CD4-positive, alpha-beta T cell treated with Interleukin-12 subunit alpha and Interleukin-12 subunit beta, for 1 hour (primary cell): Measurements from ENCODE around the gene UBE2E1.

Source experiments
- DNase-seq: peaks from one replicate; pipeline ENCODE4 v3.0.0-alpha.2; 2020

UBE2E1 gene

GRCh38 chr3:23923786-23924185 lies 118.0 kb downstream of the UBE2E1 start:
- no peak for DNase-seq

GRCh38 chr3:23926246-23926645 lies 120.5 kb downstream of the UBE2E1 start:
- DNase-seq: no peak

GRCh38 chr3:23926736-23927135 lies 121.0 kb downstream of the UBE2E1 start:
- DNase-seq: no peak

- DNase-seq: no peak
These were observed 122.8 kb downstream of the UBE2E1 start for GRCh38 chr3:23928524-23928923.

GRCh38 chr3:23931597-23931996 lies 125.8 kb downstream of the UBE2E1 start:
- DNase-seq: no peak

GRCh38 chr3:23932571-23932970 lies 126.8 kb downstream of the UBE2E1 start:
- no peak for DNase-seq

- no peak for DNase-seq
These were observed 128.5 kb downstream of the UBE2E1 start for GRCh38 chr3:23934253-23934652.

GRCh38 chr3:23937296-23937695 lies 131.5 kb downstream of the UBE2E1 start:
- no peak for DNase-seq

GRCh38 chr3:23938688-23939087 lies 132.9 kb downstream of the UBE2E1 start:
- no peak for DNase-seq

- DNase-seq: no peak
These were observed 135.0 kb downstream of the UBE2E1 start for GRCh38 chr3:23940775-23941174.
